ENCODE results near the gene PEPD.
A peak's percentile ranks its signal among the peaks of the same experiment; 100 is the strongest.

PEPD gene

DNA sequence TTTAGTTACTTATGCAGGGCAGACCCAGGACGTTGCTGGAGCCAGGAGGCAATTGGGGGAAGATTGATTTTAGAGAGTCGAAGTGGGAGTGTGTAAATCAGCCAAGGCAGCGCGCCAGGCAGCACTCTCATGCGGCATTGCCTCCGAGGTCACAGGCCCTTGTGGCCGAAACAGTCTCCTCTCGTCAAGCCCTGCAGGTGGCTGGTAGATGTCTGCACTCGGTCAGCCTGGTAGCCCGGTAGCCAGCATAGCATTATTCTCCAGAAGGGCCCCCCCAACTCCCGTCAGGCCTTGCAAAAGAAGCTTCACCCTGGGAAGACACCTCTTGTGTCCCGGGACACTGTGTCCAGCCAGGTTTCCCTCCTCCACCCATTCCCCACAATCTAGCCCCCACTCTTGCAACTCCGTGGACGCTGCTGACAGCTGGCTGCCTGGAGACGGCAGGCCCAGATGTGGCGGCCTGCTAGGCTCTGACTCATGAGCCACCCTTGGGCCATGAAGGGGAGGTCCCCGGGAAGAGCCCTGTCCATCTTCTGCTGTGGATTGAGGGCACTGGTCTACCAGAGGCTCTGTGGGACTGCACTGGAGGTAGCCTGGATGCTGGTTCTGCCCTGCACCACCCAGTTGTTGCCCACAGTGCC is 2.6 kb upstream of the PEPD start:
- no peak overlapping the region for H3K27ac Mint-ChIP-seq
- H3K27me3 Mint-ChIP-seq, result no peaks in the 10 kb centered on the region
- H3K36me3 Mint-ChIP-seq (ENCODE audit: low read depth), result no peaks in the 10 kb centered on the region
- H3K4me3 Mint-ChIP-seq, result no peak overlapping the region
- peaks cover 15% of the 10 kb centered on the region for H3K4me1 Mint-ChIP-seq (ENCODE audit: low read depth)
- H3K9me3 Mint-ChIP-seq, result no peaks in the 10 kb centered on the region

DNA sequence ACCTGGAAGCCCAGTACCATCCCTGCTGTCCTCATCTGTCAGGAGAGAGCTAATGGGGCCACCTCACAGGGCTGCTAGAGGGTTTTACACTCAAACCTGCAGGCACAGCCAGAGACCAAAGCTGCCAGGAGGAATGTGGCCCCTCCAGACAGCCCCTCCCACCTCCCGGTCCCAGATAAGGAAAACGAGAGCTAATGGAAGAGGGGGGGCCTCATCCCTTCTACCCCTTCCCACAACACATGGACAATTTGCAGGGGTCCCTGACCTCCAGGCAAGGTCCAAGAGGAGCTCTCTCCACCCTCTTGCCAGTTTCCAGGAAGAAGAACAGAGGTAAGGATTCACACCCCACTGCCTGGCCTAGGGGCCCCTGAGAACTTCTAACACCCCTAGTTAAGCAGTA is 1.6 kb upstream of the PEPD start:
- Mint-ChIP-seq H3K27ac (no peak overlapping the region), H3K4me1 (ENCODE audit: low read depth) (peaks cover 15% of the 10 kb centered on the region), H3K27me3 (no peaks in the 10 kb centered on the region), H3K36me3 (ENCODE audit: low read depth) (no peaks in the 10 kb centered on the region), H3K9me3 (no peaks in the 10 kb centered on the region), H3K4me3 (no peak overlapping the region)

DNA sequence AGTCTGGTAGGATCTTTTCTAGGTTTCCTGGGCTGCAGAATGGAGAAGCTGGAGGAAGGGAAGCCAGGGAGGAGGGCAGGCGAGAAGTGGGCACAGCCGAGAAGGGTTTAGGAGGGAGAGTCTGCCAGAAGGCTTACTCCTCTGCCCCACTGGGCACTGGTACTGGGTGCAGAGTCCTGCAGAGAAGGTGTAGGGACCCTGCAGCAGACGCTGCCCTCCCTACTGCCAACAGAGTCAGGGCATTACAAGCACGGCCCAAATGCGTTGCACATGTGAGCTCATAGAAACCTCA is 726 bp upstream of the PEPD start:
- Mint-ChIP-seq H3K36me3 (ENCODE audit: low read depth) (no peaks in the 10 kb centered on the region), H3K27ac (peak overlapping the region; percentile 81), H3K4me3 (peak overlapping the region; percentile 88), H3K27me3 (no peaks in the 10 kb centered on the region), H3K4me1 (ENCODE audit: low read depth) (peaks cover 15% of the 10 kb centered on the region), H3K9me3 (no peaks in the 10 kb centered on the region)

GRCh38 chr19:33520844-33521479 is 629 bp downstream of the PEPD start:
- H3K9me3 Mint-ChIP-seq, result no peaks in the 10 kb centered on the region
- no peaks in the 10 kb centered on the region for H3K36me3 Mint-ChIP-seq (ENCODE audit: low read depth)
- peak overlapping the region; percentile 43 for H3K27ac Mint-ChIP-seq
- peak overlapping the region; percentile 88 for H3K4me3 Mint-ChIP-seq
- H3K4me1 Mint-ChIP-seq (ENCODE audit: low read depth), result peaks cover 15% of the 10 kb centered on the region
- no peaks in the 10 kb centered on the region for H3K27me3 Mint-ChIP-seq

GRCh38 chr19:33520048-33520643 is 1.4 kb downstream of the PEPD start:
- no peaks in the 10 kb centered on the region for H3K36me3 Mint-ChIP-seq (ENCODE audit: low read depth)
- peaks cover 15% of the 10 kb centered on the region for H3K4me1 Mint-ChIP-seq (ENCODE audit: low read depth)
- no peaks in the 10 kb centered on the region for H3K27me3 Mint-ChIP-seq
- no peaks in the 10 kb centered on the region for H3K9me3 Mint-ChIP-seq
- H3K4me3 Mint-ChIP-seq, result peak overlapping the region; percentile 88
- no peak overlapping the region for H3K27ac Mint-ChIP-seq

DNA sequence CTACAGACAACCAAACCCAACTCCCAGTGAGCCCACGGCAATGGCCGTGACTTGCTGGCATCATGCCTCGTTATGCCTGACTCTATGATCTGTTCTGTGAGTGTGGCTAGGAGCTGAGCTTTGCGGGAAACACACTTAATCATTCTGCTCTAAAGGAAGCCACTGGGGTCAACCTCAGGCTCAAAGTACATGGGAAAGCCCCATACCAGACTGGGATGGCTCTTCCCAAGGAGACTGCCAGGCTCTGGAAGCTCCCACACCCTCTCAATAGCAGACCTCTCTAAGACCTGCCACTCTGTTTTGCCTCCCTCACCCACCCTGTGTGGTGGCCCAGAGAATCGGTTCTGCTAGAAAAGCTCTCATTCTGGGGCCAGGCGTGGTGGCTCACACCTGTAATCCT is 2.2 kb downstream of the PEPD start:
- Mint-ChIP-seq H3K27ac (no peak overlapping the region), H3K27me3 (no peaks in the 10 kb centered on the region), H3K4me1 (ENCODE audit: low read depth) (peaks cover 15% of the 10 kb centered on the region), H3K36me3 (ENCODE audit: low read depth) (no peaks in the 10 kb centered on the region), H3K4me3 (peak overlapping the region; percentile 13), H3K9me3 (no peaks in the 10 kb centered on the region)

DNA sequence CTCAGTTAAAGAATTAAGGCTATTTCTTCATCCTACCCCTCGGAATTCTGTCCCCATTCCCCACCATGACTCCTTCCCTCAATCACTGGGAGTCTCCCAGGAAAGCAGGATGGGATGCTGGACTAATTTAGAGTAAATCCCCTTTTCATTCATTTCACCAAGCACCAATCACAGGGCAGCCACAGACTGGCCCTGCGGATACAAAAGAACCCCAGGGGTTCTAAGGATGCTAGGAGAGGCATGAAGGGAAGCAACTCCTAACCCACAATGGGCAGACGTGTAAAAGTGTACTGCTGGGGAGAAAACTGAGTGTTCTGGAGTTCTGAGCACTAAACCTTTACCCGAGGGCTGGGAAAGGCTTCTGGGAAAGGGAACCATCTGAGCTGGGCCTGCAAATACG is 3.0 kb downstream of the PEPD start:
- no peak overlapping the region for H3K27ac Mint-ChIP-seq
- no peaks in the 10 kb centered on the region for H3K27me3 Mint-ChIP-seq
- no peaks in the 10 kb centered on the region for H3K36me3 Mint-ChIP-seq (ENCODE audit: low read depth)
- H3K4me1 Mint-ChIP-seq (ENCODE audit: low read depth), result peaks cover 15% of the 10 kb centered on the region
- H3K4me3 Mint-ChIP-seq, result no peak overlapping the region
- H3K9me3 Mint-ChIP-seq, result no peaks in the 10 kb centered on the region

DNA sequence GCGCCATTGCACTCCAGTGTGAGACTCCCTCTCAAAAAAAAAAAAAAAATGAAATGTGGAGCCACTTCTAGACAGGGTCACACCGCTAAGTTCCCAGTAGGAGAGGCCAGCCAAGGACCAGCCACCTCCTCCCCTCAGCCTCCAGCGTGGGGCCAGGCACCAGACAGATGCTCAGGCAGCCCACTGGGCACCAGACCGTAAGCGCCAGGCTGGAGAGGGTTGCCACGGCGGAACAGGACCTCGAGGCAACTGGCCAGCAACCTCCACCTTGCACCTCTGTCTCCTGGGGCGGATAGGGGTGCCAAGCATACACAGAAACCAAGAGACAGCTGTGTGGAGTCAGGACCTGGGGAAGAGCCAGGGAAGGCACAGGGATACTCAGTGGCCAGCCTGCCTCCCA is 3.7 kb downstream of the PEPD start:
- H3K36me3 Mint-ChIP-seq (ENCODE audit: low read depth), result no peaks in the 10 kb centered on the region
- H3K27ac Mint-ChIP-seq, result no peak overlapping the region
- H3K4me1 Mint-ChIP-seq (ENCODE audit: low read depth), result peaks cover 15% of the 10 kb centered on the region
- no peaks in the 10 kb centered on the region for H3K9me3 Mint-ChIP-seq
- H3K4me3 Mint-ChIP-seq, result no peak overlapping the region
- H3K27me3 Mint-ChIP-seq, result no peaks in the 10 kb centered on the region

DNA sequence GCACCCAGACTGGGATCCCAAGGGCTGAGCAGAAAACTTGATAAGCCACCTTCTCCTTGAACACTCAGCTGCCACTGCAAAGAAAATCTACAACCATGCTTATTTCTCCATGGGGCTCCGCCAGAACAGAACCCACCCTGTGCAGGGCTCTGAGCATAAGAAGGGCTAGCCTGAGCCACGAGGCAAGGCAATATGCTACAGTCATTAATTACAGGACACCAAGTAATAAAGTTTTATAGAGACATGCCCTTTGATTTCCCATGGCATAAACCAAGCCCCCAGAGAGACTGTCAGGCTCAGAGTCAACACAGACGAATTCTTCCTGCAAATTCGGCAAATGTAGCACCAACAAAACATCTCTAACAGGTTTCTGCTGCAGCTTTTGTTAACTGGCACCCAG is 5.7 kb downstream of the PEPD start:
- no peak overlapping the region for H3K4me3 Mint-ChIP-seq
- H3K9me3 Mint-ChIP-seq, result no peaks in the 10 kb centered on the region
- H3K36me3 Mint-ChIP-seq (ENCODE audit: low read depth), result no peaks in the 10 kb centered on the region
- no peak overlapping the region for H3K27ac Mint-ChIP-seq
- H3K27me3 Mint-ChIP-seq, result no peaks in the 10 kb centered on the region
- peaks cover 6% of the 10 kb centered on the region for H3K4me1 Mint-ChIP-seq (ENCODE audit: low read depth)

DNA sequence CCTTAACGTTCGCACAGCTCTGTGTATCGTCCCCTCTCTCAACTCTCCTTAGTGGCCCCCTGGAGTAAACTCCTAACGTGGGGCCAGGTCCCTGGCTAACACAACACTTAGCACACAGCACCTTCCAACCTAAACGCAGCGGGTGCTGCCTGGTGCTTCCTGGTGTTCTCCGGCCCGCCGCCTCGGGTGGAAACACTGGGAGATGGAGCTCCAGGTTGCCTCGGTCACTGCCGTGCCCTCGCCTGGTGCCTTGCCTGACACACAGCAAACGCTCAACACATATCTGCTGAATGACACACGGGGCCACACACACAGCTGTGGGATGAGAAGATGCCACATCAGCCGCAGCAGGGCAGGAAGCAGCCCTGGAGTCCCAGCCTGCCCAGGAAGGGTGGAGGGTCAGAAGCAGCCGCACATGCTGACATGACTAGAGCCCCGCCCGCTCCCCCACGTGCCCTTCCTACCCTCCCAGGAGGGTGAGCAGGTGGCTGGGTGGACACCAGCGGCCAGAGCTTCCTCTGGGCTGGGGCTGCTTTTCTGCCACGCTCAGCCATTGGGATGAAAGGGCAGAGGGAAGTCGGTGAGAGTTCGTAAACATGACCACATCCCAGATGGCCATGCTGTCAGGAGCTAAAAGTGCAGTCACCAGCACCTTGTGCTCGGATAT is 6.6 kb downstream of the PEPD start:
- H3K36me3 Mint-ChIP-seq (ENCODE audit: low read depth), result no peaks in the 10 kb centered on the region
- H3K27ac Mint-ChIP-seq, result no peak overlapping the region
- H3K4me1 Mint-ChIP-seq (ENCODE audit: low read depth), result no peaks in the 10 kb centered on the region
- no peaks in the 10 kb centered on the region for H3K9me3 Mint-ChIP-seq
- H3K27me3 Mint-ChIP-seq, result no peaks in the 10 kb centered on the region
- no peak overlapping the region for H3K4me3 Mint-ChIP-seq

GRCh38 chr19:33513424-33513823 is 8.2 kb downstream of the PEPD start:
- H3K4me1 Mint-ChIP-seq (ENCODE audit: low read depth), result no peaks in the 10 kb centered on the region
- no peaks in the 10 kb centered on the region for H3K27me3 Mint-ChIP-seq
- H3K9me3 Mint-ChIP-seq, result no peaks in the 10 kb centered on the region
- H3K27ac Mint-ChIP-seq, result no peak overlapping the region
- no peak overlapping the region for H3K4me3 Mint-ChIP-seq
- H3K36me3 Mint-ChIP-seq (ENCODE audit: low read depth), result no peaks in the 10 kb centered on the region

- H3K27me3 Mint-ChIP-seq, result no peaks in the 10 kb centered on the region
- no peak overlapping the region for H3K4me3 Mint-ChIP-seq
- no peaks in the 10 kb centered on the region for H3K36me3 Mint-ChIP-seq (ENCODE audit: low read depth)
- no peaks in the 10 kb centered on the region for H3K4me1 Mint-ChIP-seq (ENCODE audit: low read depth)
- H3K9me3 Mint-ChIP-seq, result no peaks in the 10 kb centered on the region
- no peak overlapping the region for H3K27ac Mint-ChIP-seq
Observed at GRCh38 chr19:33512580-33513137, 8.9 kb downstream of the PEPD start.

DNA sequence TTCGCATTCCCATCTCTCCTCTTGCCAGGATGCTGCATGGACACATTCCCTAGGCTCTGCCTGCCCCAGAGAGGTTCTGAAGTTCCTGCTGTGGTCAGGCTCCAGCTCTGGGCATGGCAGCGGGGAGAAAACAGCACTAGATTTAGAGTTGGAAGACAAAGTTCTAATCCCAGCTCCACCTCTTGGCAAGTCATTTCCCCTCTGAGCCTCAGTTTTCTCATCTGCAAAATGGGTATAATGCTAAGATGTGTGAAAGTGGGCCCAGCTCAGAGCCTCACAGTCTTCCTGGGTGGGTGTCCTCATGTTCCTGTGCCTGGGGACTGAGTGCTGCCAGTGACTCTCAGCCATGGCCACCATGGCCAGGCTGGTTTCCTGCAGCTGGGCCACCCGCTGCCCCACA is 9.6 kb downstream of the PEPD start:
- no peak overlapping the region for H3K27ac Mint-ChIP-seq
- H3K36me3 Mint-ChIP-seq (ENCODE audit: low read depth), result no peaks in the 10 kb centered on the region

GRCh38 chr19:33511346-33511745 is 10.2 kb downstream of the PEPD start:
- Mint-ChIP-seq H3K4me1 (ENCODE audit: low read depth) (no peaks in the 10 kb centered on the region), H3K4me3 (no peak overlapping the region), H3K27ac (no peak overlapping the region), H3K9me3 (no peaks in the 10 kb centered on the region), H3K36me3 (ENCODE audit: low read depth) (no peaks in the 10 kb centered on the region), H3K27me3 (no peaks in the 10 kb centered on the region)

More for the DNA sequence above, 9.6 kb downstream of the PEPD start:
- H3K27me3 Mint-ChIP-seq, result no peaks in the 10 kb centered on the region
- no peaks in the 10 kb centered on the region for H3K4me1 Mint-ChIP-seq (ENCODE audit: low read depth)
- no peaks in the 10 kb centered on the region for H3K9me3 Mint-ChIP-seq
- no peak overlapping the region for H3K4me3 Mint-ChIP-seq

DNA sequence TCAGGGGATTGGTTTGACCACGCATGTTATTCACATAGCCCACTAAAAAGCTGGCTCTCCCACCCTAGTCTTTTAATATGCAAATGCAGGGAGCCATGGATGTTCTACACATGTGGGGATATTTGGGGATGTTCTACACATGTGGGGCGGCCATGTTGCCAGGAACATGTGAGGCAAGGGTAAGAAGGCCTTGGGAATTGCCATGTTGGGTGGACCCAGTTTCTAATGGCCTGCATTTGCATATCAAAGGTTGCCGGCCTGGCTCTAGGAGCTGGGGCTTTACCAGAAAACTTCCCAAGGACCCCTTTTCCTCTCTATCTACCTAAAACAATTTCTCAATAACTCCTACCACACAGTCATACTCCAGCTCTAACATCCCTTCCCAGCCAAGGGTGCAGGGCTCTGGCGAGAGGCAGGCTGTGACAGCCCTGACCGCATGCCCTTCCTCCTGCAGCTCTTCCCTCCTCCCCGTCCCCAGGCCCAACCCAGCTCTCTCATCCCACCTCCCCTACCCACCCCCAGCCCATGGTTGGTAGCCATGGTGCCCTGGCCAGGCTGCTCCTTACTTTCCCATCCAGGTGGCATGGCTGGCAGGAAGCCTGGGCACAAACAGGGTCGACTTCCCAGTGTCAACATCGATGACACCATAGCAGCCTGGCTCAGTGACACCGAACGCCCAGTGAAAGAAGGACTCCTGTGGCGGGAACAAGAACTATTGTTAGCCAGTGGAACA is 11.0 kb downstream of the PEPD start:
- Mint-ChIP-seq H3K27ac (no peak overlapping the region), H3K36me3 (ENCODE audit: low read depth) (no peaks in the 10 kb centered on the region), H3K4me3 (no peak overlapping the region), H3K9me3 (no peaks in the 10 kb centered on the region), H3K27me3 (no peaks in the 10 kb centered on the region), H3K4me1 (ENCODE audit: low read depth) (no peaks in the 10 kb centered on the region)

Measured in stimulated activated naive CD8-positive, alpha-beta T cell treated with anti-CD3 and anti-CD28 coated beads, Interleukin-15, Interleukin-2, amounts not matched to agents 100 ng/mL and 50 ng/mL, for 24 hours (primary cell).